Activated gamma-delta T cell treated with anti-CD3 and anti-CD28 coated beads, Interleukin-2, amount 50 U/mL, for 16 hours (primary cell): ENCODE data around the gene HERC4.

Experiments used
- DNase-seq: peaks from one replicate; pipeline ENCODE4 v3.0.0-alpha.2; 2020; ENCODE audit warnings: low read depth

The HERC4 gene

GRCh38 chr10:67965456-67965855 is 109.6 kb downstream of the HERC4 start:
- no peak for DNase-seq

GRCh38 chr10:67959839-67960476 is 115.1 kb downstream of the HERC4 start:
- no peak for DNase-seq

GRCh38 chr10:67955614-67956013 is 119.5 kb downstream of the HERC4 start:
- no peak for DNase-seq

- no peak for DNase-seq
Observed at GRCh38 chr10:67943917-67944316, 131.2 kb downstream of the HERC4 start.

- DNase-seq: no peak
Observed at GRCh38 chr10:67936416-67936815, 138.7 kb downstream of the HERC4 start.

- no peak for DNase-seq
Observed at GRCh38 chr10:67935223-67935622, 139.9 kb downstream of the HERC4 start.

- DNase-seq: no peak
Observed at GRCh38 chr10:67934336-67934735, 140.7 kb downstream of the HERC4 start.

GRCh38 chr10:67933199-67933598 is 141.9 kb downstream of the HERC4 start:
- DNase-seq: no peak

GRCh38 chr10:67926951-67927350 is 148.1 kb downstream of the HERC4 start:
- no peak for DNase-seq

GRCh38 chr10:67925449-67926005 is 149.6 kb downstream of the HERC4 start:
- DNase-seq: no peak

GRCh38 chr10:67924136-67924535 is 150.9 kb downstream of the HERC4 start:
- no peak for DNase-seq

- DNase-seq: no peak
Observed at GRCh38 chr10:67923551-67923950, 151.5 kb downstream of the HERC4 start.

GRCh38 chr10:67921065-67921464 is 154.0 kb downstream of the HERC4 start:
- no peak for DNase-seq

GRCh38 chr10:67917679-67918078 is 157.4 kb downstream of the HERC4 start:
- DNase-seq: no peak

GRCh38 chr10:67917169-67917568 is 157.9 kb downstream of the HERC4 start:
- DNase-seq: no peak

- DNase-seq: no peak
Observed at GRCh38 chr10:67914777-67915340, 160.2 kb downstream of the HERC4 start.

GRCh38 chr10:67912331-67912946 is 162.6 kb downstream of the HERC4 start:
- no peak for DNase-seq

- no peak for DNase-seq
Observed at GRCh38 chr10:67903581-67903980, 171.5 kb downstream of the HERC4 start.

GRCh38 chr10:67893637-67894036 is 181.4 kb downstream of the HERC4 start:
- DNase-seq: no peak

GRCh38 chr10:67884842-67885670 is 190.0 kb downstream of the HERC4 start:
- DNase-seq: peak; percentile 60

- peak; percentile 89 for DNase-seq
Observed at GRCh38 chr10:67884313-67884841, 190.7 kb downstream of the HERC4 start, which contains the start of gene SIRT1. Gene SIRT1 (plus strand): TSS chr10:67884656. CDS start chr10:67884722, 66 bp downstream.

GRCh38 chr10:67883710-67884312 is 191.3 kb downstream of the HERC4 start:
- no peak for DNase-seq
